HCT116 (cell line): ENCODE results near the gene DPP6. TPM values are rescaled to one million over a fixed set of nuclear protein-coding genes. Genes with fewer than 3 reads are reported as not detected.

Experiments used
- ATAC-seq: fragments of 200-7000 bp; cut with Tn5 transposase; 2 replicates; pipeline ENCODE4 v1.9.1; 2020; ENCODE audit warnings: mild to moderate bottlenecking, moderate library complexity
- BruUV-seq: library from RNA; stranded (reverse); fragments of 400-500 nt; replicated peaks from 2 replicates; lab custom pipeline; 2021; lab: Mats Ljungman, UMichigan
- CTCF ChIA-PET: fragments of 300-600 bp; sonication (Branson Sonifier 250); formaldehyde crosslinking; loops from one replicate; lab custom pipeline; 2021; ENCODE audit warnings: antibody characterized with exemption; lab: Charles Lee
- POLR2A ChIA-PET: fragments of 300-600, 350-600 bp; sonication (Branson Sonifier 250); formaldehyde crosslinking; loops from one replicate; lab custom pipeline; 2021; ENCODE audit warnings: antibody characterized with exemption; lab: Charles Lee
- RAD21 ChIA-PET, 2 experiments: fragments of 300-600 bp; sonication (Branson Sonifier 250); formaldehyde crosslinking; loops; one replicate each; lab custom pipeline; 2023; ENCODE audit warnings: low total read pairs in 2 of 2; ENCODE audit not compliant: uncharacterized antibody in 2 of 2, unreplicated experiment in 2 of 2, low non-redundant PET in 1 of 2; lab: Charles Lee
- DNase-seq: peaks from one replicate; pipeline ENCODE4 v3.0.0-alpha.2; 2010; ENCODE audit warnings: low read depth, low spot score
- H2AFZ ChIP-seq: fragments of 200-600 bp; shearing (Covaris generic), sonication (generic); 2 replicates; pipeline ENCODE4 v1.6.1; 2017; ENCODE audit warnings: low read depth, mixed run types, mixed read lengths, antibody characterized with exemption, low read length; ENCODE audit not compliant: poor library complexity, severe bottlenecking
- H3K27ac ChIP-seq: 2 replicates; pipeline ENCODE4 v1.5.1; 2012; ENCODE audit warnings: low read depth, low read length
- H3K27me3 ChIP-seq: fragments of 200-600 bp; sonication (generic); 2 replicates; pipeline ENCODE4 v1.6.1; 2016; ENCODE audit warnings: mixed run types, low read length, mixed read lengths; ENCODE audit not compliant: insufficient read depth
- H3K36me3 ChIP-seq, 2 experiments: fragments of 200-500 bp in 1 of 2; fragments of 200-600 bp in 1 of 2; sonication (Bioruptor generic) in 1 of 2; sonication (generic) in 1 of 2; 2 replicates each; pipeline versions ENCODE4 v1.5.1 to v1.6.1; 2014 to 2016; ENCODE audit warnings: low read length in 2 of 2, inconsistent platforms in 1 of 2, mixed read lengths in 1 of 2, mixed run types in 1 of 2; ENCODE audit not compliant: insufficient read depth in 2 of 2, control insufficient read depth in 1 of 2
- H3K4me1 ChIP-seq, 2 experiments: fragments of 200-600 bp in 1 of 2; sonication (generic) in 1 of 2; 2 replicates each; pipeline versions ENCODE4 v1.5.1 to v1.6.1; 2012 to 2017; ENCODE audit warnings: low read length in 2 of 2, inconsistent platforms in 1 of 2, mild to moderate bottlenecking in 1 of 2, mixed read lengths in 1 of 2, mixed run types in 1 of 2, moderate library complexity in 1 of 2; ENCODE audit not compliant: insufficient read depth in 2 of 2, control insufficient read depth in 1 of 2
- H3K4me2 ChIP-seq: fragments of 200-600 bp; sonication (generic); 2 replicates; pipeline ENCODE4 v1.6.1; 2017; ENCODE audit warnings: mixed run types, low read length, mixed read lengths
- H3K4me3 ChIP-seq, 2 experiments: fragments of 200-600 bp in 1 of 2; sonication (generic) in 1 of 2; replicated peaks in 1 of 2; 2 replicates each; pipeline ENCODE4 v1.5.1; 2011 to 2016; ENCODE audit warnings: low read length in 2 of 2, control low read depth in 1 of 2, low read depth in 1 of 2, mild to moderate bottlenecking in 1 of 2, mixed read lengths in 1 of 2, mixed run types in 1 of 2
- H3K79me2 ChIP-seq: fragments of 200-600 bp; sonication (generic); 2 replicates; pipeline ENCODE4 v1.6.1; 2017; ENCODE audit warnings: mild to moderate bottlenecking, mixed run types, low read length, moderate library complexity, mixed read lengths; ENCODE audit not compliant: insufficient read depth
- H3K9ac ChIP-seq: fragments of 200-600 bp; sonication (generic); 2 replicates; pipeline ENCODE4 v1.6.1; 2016; ENCODE audit warnings: low read length, mixed read lengths
- H3K9me2 ChIP-seq: fragments of 200-600 bp; sonication (generic), shearing (Covaris generic); 2 replicates; pipeline ENCODE4 v1.6.1; 2017; ENCODE audit warnings: mixed run types, mild to moderate bottlenecking, moderate library complexity; ENCODE audit not compliant: insufficient read depth
- H3K9me3 ChIP-seq, 2 experiments: fragments of 200-500 bp in 1 of 2; fragments of 200-600 bp in 1 of 2; sonication (Bioruptor generic) in 1 of 2; sonication (generic) in 1 of 2; 2 replicates each; pipeline ENCODE4 v1.6.1; 2014 to 2017; ENCODE audit warnings: low read length in 2 of 2, mixed read lengths in 2 of 2, inconsistent platforms in 1 of 2, low read depth in 1 of 2, mild to moderate bottlenecking in 1 of 2, mixed run types in 1 of 2, moderate library complexity in 1 of 2; ENCODE audit not compliant: control insufficient read depth in 1 of 2, insufficient read depth in 1 of 2
- H4K20me1 ChIP-seq: fragments of 200-600 bp; sonication (generic), shearing (Covaris generic); 2 replicates; pipeline ENCODE4 v1.6.1; 2017; ENCODE audit warnings: mixed run types, mild to moderate bottlenecking, moderate library complexity; ENCODE audit not compliant: insufficient read depth
- CTCF ChIP-seq, 3 experiments: fragments of 200-600 bp in 1 of 3; sonication (generic) in 1 of 3; IDR thresholded peaks in 2 of 3; conservative IDR thresholded peaks in 1 of 3; 2 replicates each; pipeline ENCODE4 v1.5.1; 2012 to 2017; ENCODE audit warnings: low read depth in 2 of 3, low read length in 2 of 3, antibody characterized with exemption in 1 of 3, borderline replicate concordance in 1 of 3, control low read depth in 1 of 3, mild to moderate bottlenecking in 1 of 3, mixed read lengths in 1 of 3, mixed run types in 1 of 3, moderate library complexity in 1 of 3; ENCODE audit not compliant: insufficient read depth in 1 of 3
- EZH2 ChIP-seq: fragments of 200-600 bp; sonication (generic); IDR thresholded peaks from 2 replicates; pipeline ENCODE4 v1.6.1; 2017; ENCODE audit warnings: antibody characterized with exemption, mixed run types
- EZH2phosphoT487 ChIP-seq: fragments of 200-600 bp; IDR thresholded peaks from 2 replicates; pipeline ENCODE4 v1.6.1; 2018; ENCODE audit warnings: antibody characterized with exemption, borderline replicate concordance
- RAD21 ChIP-seq: IDR thresholded peaks from 2 replicates; pipeline ENCODE4 v1.6.1; 2012; ENCODE audit warnings: low read depth, mild to moderate bottlenecking
- REST ChIP-seq: IDR thresholded peaks from 2 replicates; pipeline ENCODE4 v1.6.1; 2012; ENCODE audit warnings: low read depth
- SP1 ChIP-seq: IDR thresholded peaks from 2 replicates; pipeline ENCODE4 v1.6.1; 2012; ENCODE audit warnings: low read depth
- TCF7L2 ChIP-seq: IDR thresholded peaks from 2 replicates; pipeline ENCODE4 v1.7.0; 2011; ENCODE audit warnings: borderline replicate concordance, inconsistent platforms; ENCODE audit not compliant: insufficient read depth, insufficient read length; ENCODE audit errors: extremely low read depth
- ZBTB33 ChIP-seq: IDR thresholded peaks from 2 replicates; pipeline ENCODE4 v1.6.1; 2011; ENCODE audit warnings: mild to moderate bottlenecking, low read length, moderate library complexity; ENCODE audit not compliant: insufficient replicate concordance; ENCODE audit errors: extremely low read depth
- ZFX ChIP-seq: fragments of 450-650 bp; IDR thresholded peaks from 2 replicates; pipeline ENCODE4 v1.6.1; 2017
- ZNF274 ChIP-seq: fragments of 200-500 bp; sonication (Bioruptor generic); IDR thresholded peaks from 2 replicates; pipeline ENCODE4 v1.6.1; 2014; ENCODE audit warnings: mild to moderate bottlenecking, low read depth, low read length, inconsistent platforms
- intact Hi-C: fragments of 100-400 bp; cut with micrococcal nuclease; formaldehyde crosslinking; loops from 2 replicates; pipeline ENCODE4 v1.10.0; 2022
- total RNA-seq: library from RNA; stranded (reverse); gene quantifications from one replicate; pipeline ENCODE4 v1.2.1, GENCODE V29; 2021; ENCODE audit not compliant: unreplicated experiment

DPP6 gene
- total RNA-seq, 1 experiment from 2014 or later, result not detected

GRCh38 chr7:154423231-154423630 lies 371.0 kb downstream of the DPP6 start:
- intact Hi-C loops, result no loop called here
- H3K4me1 ChIP-seq, result no peaks in the 10 kb centered on the region
- H3K9me3 ChIP-seq, result peaks cover 0 to 4% of the 10 kb centered on the region in 2 experiments; a peak in 1 of 4 replicates
- ATAC-seq, result no peak
- ChIA-PET CTCF (no interaction called here), RAD21 (no interaction called here), POLR2A (no interaction called here)
- H3K27me3 ChIP-seq, result no peaks in the 10 kb centered on the region
- H3K79me2 ChIP-seq, result no peaks in the 10 kb centered on the region
- no TSS peak for BruUV-seq
- H3K36me3 ChIP-seq, result no peaks in the 10 kb centered on the region
- H2AFZ ChIP-seq, result no peak overlapping the region
- no peak overlapping the region for H3K4me3 ChIP-seq
- H3K9ac ChIP-seq, result no peak overlapping the region
- H4K20me1 ChIP-seq, result no peaks in the 10 kb centered on the region
- no peak overlapping the region for H3K27ac ChIP-seq
- no peak overlapping the region for H3K4me2 ChIP-seq
- no peak for DNase-seq
- TF ChIP-seq CTCF (IDR thresholded peaks at IDR 0.05 in 2 of 3, conservative IDR thresholded peaks at IDR 0.05 in 1 of 3; ENCODE audit: borderline replicate concordance in 1 of 3, insufficient read depth in 1 of 3, low read depth in 2 of 3, low read length in 2 of 3), result no peak
- no peak for TF ChIP-seq RAD21
- TF ChIP-seq SP1, result no peak
- TF ChIP-seq ZFX, result no peak
- TF ChIP-seq TCF7L2, result no peak
- TF ChIP-seq ZNF274, result no peak
- TF ChIP-seq ZBTB33, result no peak
- no peak for TF ChIP-seq EZH2
- TF ChIP-seq EZH2phosphoT487, result no peak
- no peak for TF ChIP-seq REST
- no peaks in the 10 kb centered on the region for H3K9me2 ChIP-seq
